IMR-90 (cell line): ENCODE results near the gene RBFOX2. TPM values are rescaled to one million over a fixed set of nuclear protein-coding genes. Genes with fewer than 3 reads are reported as not detected.
A peak's percentile ranks its signal among the peaks of the same experiment; 100 is the strongest.

Experiments
- ATAC-seq: fragments of 200-7000 bp; cut with Tn5 transposase; 2 replicates; pipeline ENCODE4 v1.9.1; 2020; ENCODE audit warnings: low read depth, mild to moderate bottlenecking, moderate library complexity
- BruUV-seq: library from RNA; stranded (reverse); fragments of 400-500 nt; replicated peaks from 2 replicates; lab custom pipeline; 2021; lab: Mats Ljungman, UMichigan
- CTCF ChIA-PET: fragments of 300-600 bp; formaldehyde crosslinking; extraction: SDS; loops from one replicate; lab custom pipeline; 2021; ENCODE audit warnings: antibody characterized with exemption; lab: Yijun Ruan, JAX
- POLR2A ChIA-PET: fragments of 300-600 bp; sonication (Branson Sonifier 250); formaldehyde crosslinking; loops from one replicate; lab custom pipeline; 2022; ENCODE audit warnings: antibody characterized with exemption; ENCODE audit not compliant: unreplicated experiment; lab: Charles Lee
- DNase-seq: peaks from one replicate; pipeline ENCODE4 v3.0.0; 2013
- H2AFZ ChIP-seq: replicated peaks from 2 replicates; pipeline ENCODE3; 2013; ENCODE audit warnings: low read length, mild to moderate bottlenecking; ENCODE audit not compliant: poor library complexity
- H2AK5ac ChIP-seq: 2 replicates; pipeline ENCODE4 v1.6.1; 2013; ENCODE audit warnings: low read depth, low read length, inconsistent platforms
- H2AK9ac ChIP-seq: replicated peaks from 2 replicates; pipeline ENCODE3; 2013; ENCODE audit warnings: mild to moderate bottlenecking, low read depth, low read length, moderate library complexity; ENCODE audit not compliant: poor library complexity
- H2BK120ac ChIP-seq: 2 replicates; pipeline ENCODE4 v1.6.1; 2013; ENCODE audit warnings: low read depth, low read length, inconsistent platforms
- H2BK15ac ChIP-seq: 3 replicates; pipeline ENCODE4 v1.6.1; 2013; ENCODE audit warnings: low read depth, low read length, inconsistent platforms
- H2BK20ac ChIP-seq: 2 replicates; pipeline ENCODE4 v1.6.1; 2013; ENCODE audit warnings: low read depth, mild to moderate bottlenecking, inconsistent platforms, low read length, moderate library complexity
- H2BK5ac ChIP-seq: 2 replicates; pipeline ENCODE4 v1.6.1; 2013; ENCODE audit warnings: mild to moderate bottlenecking, low read depth, low read length, inconsistent platforms; ENCODE audit not compliant: poor library complexity, severe bottlenecking
- H3K14ac ChIP-seq: replicated peaks from 2 replicates; pipeline ENCODE4 v1.6.1; 2013; ENCODE audit warnings: low read depth, low read length, inconsistent platforms
- H3K18ac ChIP-seq: 2 replicates; pipeline ENCODE4 v1.6.1; 2013; ENCODE audit warnings: low read depth, low read length, control low read depth
- H3K23ac ChIP-seq: 2 replicates; pipeline ENCODE4 v1.6.1; 2013; ENCODE audit warnings: low read depth, low read length, inconsistent platforms
- H3K27ac ChIP-seq: 2 replicates; pipeline ENCODE4 v1.5.1; 2013; ENCODE audit warnings: mild to moderate bottlenecking, control low read depth, low read length; ENCODE audit not compliant: insufficient read depth
- H3K27me3 ChIP-seq: 2 replicates; pipeline ENCODE4 v1.6.1; 2013; ENCODE audit warnings: low read length; ENCODE audit not compliant: control insufficient read depth, insufficient read depth
- H3K36me3 ChIP-seq: 2 replicates; pipeline ENCODE4 v1.6.1; 2013; ENCODE audit warnings: low read length, mixed read lengths; ENCODE audit not compliant: control insufficient read depth, insufficient read depth
- H3K4ac ChIP-seq: 2 replicates; pipeline ENCODE4 v1.6.1; 2013; ENCODE audit warnings: low read depth, low read length, inconsistent platforms
- H3K4me1 ChIP-seq: 2 replicates; pipeline ENCODE4 v1.6.1; 2013; ENCODE audit warnings: low read length, mixed read lengths; ENCODE audit not compliant: control insufficient read depth, insufficient read depth
- H3K4me2 ChIP-seq: 2 replicates; pipeline ENCODE4 v1.6.1; 2013; ENCODE audit warnings: low read depth, mild to moderate bottlenecking, control low read depth, low read length, moderate library complexity
- H3K4me3 ChIP-seq: 2 replicates; pipeline ENCODE4 v1.5.1; 2013; ENCODE audit warnings: low read depth, mild to moderate bottlenecking, control low read depth, low read length, moderate library complexity; ENCODE audit not compliant: insufficient read depth
- H3K56ac ChIP-seq: 2 replicates; pipeline ENCODE4 v1.6.1; 2013; ENCODE audit warnings: low read length, inconsistent platforms; ENCODE audit not compliant: insufficient read depth; ENCODE audit errors: extremely low read depth
- H3K79me1 ChIP-seq, 2 experiments: 2 replicates each; pipeline ENCODE4 v1.6.1; 2013; ENCODE audit warnings: low read length in 2 of 2, inconsistent platforms in 1 of 2, low read depth in 1 of 2
- H3K9ac ChIP-seq: 2 replicates; pipeline ENCODE4 v1.6.1; 2013; ENCODE audit warnings: low read depth, low read length, control low read depth
- H3K9me1 ChIP-seq: 2 replicates; pipeline ENCODE4 v1.6.1; 2013; ENCODE audit warnings: low read length, inconsistent platforms; ENCODE audit not compliant: insufficient read depth
- H3K9me3 ChIP-seq: 2 replicates; pipeline ENCODE4 v1.6.1; 2013; ENCODE audit warnings: low read length; ENCODE audit not compliant: control insufficient read depth, insufficient read depth
- H4K20me1 ChIP-seq: 2 replicates; pipeline ENCODE4 v1.6.1; 2013; ENCODE audit warnings: low read length, inconsistent platforms; ENCODE audit not compliant: insufficient read depth
- H4K5ac ChIP-seq: 2 replicates; pipeline ENCODE4 v1.6.1; 2013; ENCODE audit warnings: mild to moderate bottlenecking, low read depth, low read length, control low read depth
- H4K8ac ChIP-seq, 2 experiments: 2 replicates each; pipeline ENCODE4 v1.6.1; 2013; ENCODE audit warnings: low read depth in 2 of 2, low read length in 2 of 2, control low read depth in 1 of 2, inconsistent platforms in 1 of 2
- H4K91ac ChIP-seq: 2 replicates; pipeline ENCODE4 v1.6.1; 2013; ENCODE audit warnings: low read depth, low read length, inconsistent platforms; ENCODE audit not compliant: insufficient read depth
- BHLHE40 ChIP-seq: fragments of 150-350 bp; IDR thresholded peaks from 2 replicates; pipeline ENCODE4 v1.6.1; 2016; ENCODE audit warnings: mild to moderate bottlenecking, low read depth, low read length
- CEBPB ChIP-seq: IDR thresholded peaks from 2 replicates; pipeline ENCODE4 v1.6.1; 2012; ENCODE audit warnings: low read depth, low read length, improper control_type of control experiment
- CHD1 ChIP-seq: IDR thresholded peaks from 2 replicates; pipeline ENCODE4 v1.6.1; 2012; ENCODE audit warnings: low read depth, low read length, improper control_type of control experiment
- ELK1 ChIP-seq: fragments of 150-350 bp; IDR thresholded peaks from 2 replicates; pipeline ENCODE4 v1.6.1; 2016; ENCODE audit warnings: low read depth, mild to moderate bottlenecking, low read length, moderate library complexity, borderline replicate concordance
- FOS ChIP-seq: fragments of 150-350 bp; IDR thresholded peaks from 2 replicates; pipeline ENCODE4 v1.6.1; 2016; ENCODE audit warnings: low read depth, low read length
- MAFK ChIP-seq: IDR thresholded peaks from 2 replicates; pipeline ENCODE4 v1.6.1; 2012; ENCODE audit warnings: low read depth, low read length, improper control_type of control experiment
- MAZ ChIP-seq: IDR thresholded peaks from 2 replicates; pipeline ENCODE4 v1.6.1; 2012; ENCODE audit warnings: low read depth, mild to moderate bottlenecking, low read length, improper control_type of control experiment, moderate library complexity, borderline replicate concordance
- MXI1 ChIP-seq: IDR thresholded peaks from 2 replicates; pipeline ENCODE4 v1.6.1; 2012; ENCODE audit warnings: low read depth, mild to moderate bottlenecking, low read length, moderate library complexity, borderline replicate concordance
- NFE2L2 ChIP-seq: fragments of 150-350 bp; IDR thresholded peaks from 2 replicates; pipeline ENCODE4 v1.6.1; 2016; ENCODE audit warnings: low read depth, mild to moderate bottlenecking, low read length
- RAD21 ChIP-seq: IDR thresholded peaks from 2 replicates; pipeline ENCODE4 v1.6.1; 2012; ENCODE audit warnings: low read length, improper control_type of control experiment
- RCOR1 ChIP-seq: IDR thresholded peaks from 2 replicates; pipeline ENCODE4 v1.6.1; 2012; ENCODE audit warnings: mild to moderate bottlenecking, low read length, improper control_type of control experiment; ENCODE audit not compliant: insufficient replicate concordance
- RFX5 ChIP-seq: IDR thresholded peaks from 2 replicates; pipeline ENCODE4 v1.8.0; 2012; ENCODE audit warnings: low read depth, mild to moderate bottlenecking, low read length, moderate library complexity
- SMC3 ChIP-seq: fragments of 150-350 bp; IDR thresholded peaks from 2 replicates; pipeline ENCODE4 v1.6.1; 2016; ENCODE audit warnings: low read depth, mild to moderate bottlenecking, antibody characterized with exemption, low read length, moderate library complexity
- USF2 ChIP-seq: fragments of 150-350 bp; IDR thresholded peaks from 2 replicates; pipeline ENCODE4 v1.6.1; 2017; ENCODE audit warnings: mild to moderate bottlenecking, antibody characterized with exemption, low read length, low read depth
- WGBS, 2 experiments: methylation state at CpG; one replicate each; pipeline versions ENCODE4 v1.1.5 to v1.1.7; 2013; ENCODE audit warnings: missing lambda C conversion rate in 2 of 2; ENCODE audit not compliant: insufficient read length in 1 of 2; ENCODE audit errors: extremely low coverage in 2 of 2; 5-methylcytosine and 5-hydroxymethylcytosine counted together
- dilution Hi-C: fragments of 300-500 bp; cut with HindIII; formaldehyde crosslinking; loops from one replicate; pipeline ENCODE4 v1.14.3; 2018; ENCODE audit warnings: low sequenced_read_pairs; ENCODE audit not compliant: unreplicated experiment
- in situ Hi-C: fragments of 300-500 bp; cut with MboI; formaldehyde crosslinking; loops from 3 replicates; pipeline ENCODE4 v1.14.3; 2019; ENCODE audit warnings: low sequenced_read_pairs, inconsistent platforms, mixed read lengths
- intact Hi-C: fragments of 100-400 bp; cut with micrococcal nuclease; formaldehyde crosslinking; loops from 2 replicates; pipeline ENCODE4 v1.10.0; 2022
- polyA plus RNA-seq, 3 experiments: library from polyadenylated mRNA; depleted of rRNA; stranded (reverse); fragments of >200 nt; gene quantifications; 2 replicates each; pipeline ENCODE4 v1.2.3, GENCODE V29; 2012; ENCODE audit warnings: low replicate concordance in 1 of 3
- total RNA-seq: library from RNA; depleted of rRNA; stranded (reverse); fragments of >200 nt; gene quantifications from 2 replicates; pipeline ENCODE4 v1.2.3, GENCODE V29; 2012

The RBFOX2 gene
- total and polyA plus RNA-seq, 2 of the 4 experiments (the other 2 are of a cell fraction), result 146 to 178 TPM

- no peak overlapping the region; the same call in 1 of the 2 replicates for H2AK5ac ChIP-seq
- intact Hi-C loops, result loop anchor here (1.0 to 5.0 kb wide), 2 partner anchors 76 to 563 kb away; no protein-coding TSS in a partner anchor
- H2BK20ac ChIP-seq, result peak overlapping the region; percentile 31; the same call in 1 of the 2 replicates
- H3K56ac ChIP-seq, result peak overlapping the region; percentile 38; the same call in 1 of the 2 replicates
- H4K91ac ChIP-seq, result no peak overlapping the region
- WGBS, 2 experiments, result 0% methylated on average over 1 of the region's 5 CpGs; no CpG with 5 or more reads in 1 of the 2 experiments
- H3K4me1 ChIP-seq, result peaks cover 8% of the 10 kb centered on the region
- peak overlapping the region; percentile 94 for H3K4me2 ChIP-seq
- H3K36me3 ChIP-seq, result no peaks in the 10 kb centered on the region
- H4K8ac ChIP-seq, result peak overlapping the region in 1 of 2 experiments; percentile 72; a peak in 1 of 4 replicates
- H2AFZ ChIP-seq, result no peak overlapping the region
- peaks cover 32 to 87% of the 10 kb centered on the region in 2 experiments for H3K79me1 ChIP-seq
- peak overlapping the region; percentile 77 for H2BK5ac ChIP-seq
- no peak overlapping the region for H2BK15ac ChIP-seq
- ChIA-PET POLR2A (interaction anchor here (0.6 kb wide), 2 partner anchors 9 to 12 kb away, joined by 3 to 6 read pairs; no protein-coding TSS in a partner anchor), CTCF (interaction anchor here (0.8 to 1.4 kb wide), 4 partner anchors 75 to 288 kb away, joined by 3 to 7 read pairs (median 3); no protein-coding TSS in a partner anchor)
- peak overlapping the region; percentile 13 for H3K18ac ChIP-seq
- H3K23ac ChIP-seq, result peak overlapping the region; percentile 62
- peak overlapping the region; percentile 38; the same call in 1 of the 2 replicates for H4K5ac ChIP-seq
- H2BK120ac ChIP-seq, result peak overlapping the region; percentile 39
- peak overlapping the region; percentile 64 for H3K9ac ChIP-seq
- peak overlapping the region; percentile 80; the same call in 1 of the 2 replicates for H3K27ac ChIP-seq
- no peaks in the 10 kb centered on the region for H3K9me3 ChIP-seq
- in situ Hi-C loops, result no loop called here
- ATAC-seq (peak; percentile 36), DNase-seq (peak; percentile 66)
- H3K14ac ChIP-seq, result peak overlapping the region; percentile 47; the same call in 1 of the 2 replicates
- peak overlapping the region; percentile 75 for H3K4ac ChIP-seq
- dilution Hi-C loops, result no loop called here
- H2AK9ac ChIP-seq, result no peak overlapping the region
- BruUV-seq, result no TSS peak
- peaks cover 41% of the 10 kb centered on the region for H4K20me1 ChIP-seq
- H3K9me1 ChIP-seq, result peaks cover 14% of the 10 kb centered on the region
- H3K4me3 ChIP-seq, result peak overlapping the region; percentile 36; the same call in 1 of the 2 replicates
- no peaks in the 10 kb centered on the region for H3K27me3 ChIP-seq
- TF ChIP-seq MAZ (no peak), RAD21 (no peak), MXI1 (no peak), CEBPB (no peak), CHD1 (no peak), FOS (no peak), MAFK (no peak), ELK1 (no peak), SMC3 (no peak), RCOR1 (no peak), NFE2L2 (no peak), BHLHE40 (no peak), RFX5 (no peak), USF2 (no peak)
These were observed 113.1 kb downstream of the RBFOX2 start for GRCh38 chr22:35915477-35916013.
